ENCODE data around the gene MAP1S.

GRCh38 chr19:17676295-17676694 lies 43.0 kb upstream of the MAP1S start:
- TF ChIP-seq, protein P1, sequence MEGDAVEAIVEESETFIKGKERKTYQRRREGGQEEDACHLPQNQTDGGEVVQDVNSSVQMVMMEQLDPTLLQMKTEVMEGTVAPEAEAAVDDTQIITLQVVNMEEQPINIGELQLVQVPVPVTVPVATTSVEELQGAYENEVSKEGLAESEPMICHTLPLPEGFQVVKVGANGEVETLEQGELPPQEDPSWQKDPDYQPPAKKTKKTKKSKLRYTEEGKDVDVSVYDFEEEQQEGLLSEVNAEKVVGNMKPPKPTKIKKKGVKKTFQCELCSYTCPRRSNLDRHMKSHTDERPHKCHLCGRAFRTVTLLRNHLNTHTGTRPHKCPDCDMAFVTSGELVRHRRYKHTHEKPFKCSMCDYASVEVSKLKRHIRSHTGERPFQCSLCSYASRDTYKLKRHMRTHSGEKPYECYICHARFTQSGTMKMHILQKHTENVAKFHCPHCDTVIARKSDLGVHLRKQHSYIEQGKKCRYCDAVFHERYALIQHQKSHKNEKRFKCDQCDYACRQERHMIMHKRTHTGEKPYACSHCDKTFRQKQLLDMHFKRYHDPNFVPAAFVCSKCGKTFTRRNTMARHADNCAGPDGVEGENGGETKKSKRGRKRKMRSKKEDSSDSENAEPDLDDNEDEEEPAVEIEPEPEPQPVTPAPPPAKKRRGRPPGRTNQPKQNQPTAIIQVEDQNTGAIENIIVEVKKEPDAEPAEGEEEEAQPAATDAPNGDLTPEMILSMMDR (IDR thresholded peaks at IDR 0.05; ENCODE audit: low read length), result no peak
- no peak for TF ChIP-seq EZH2 (optimal IDR thresholded peaks at IDR 0.05; ENCODE audit: low read depth, low read length)
- no peak for TF ChIP-seq EZH2phosphoT487 (IDR thresholded peaks at IDR 0.05; ENCODE audit: low read length)
